ENCODE data around the gene MEAK7. TPM values are rescaled to one million over a fixed set of nuclear protein-coding genes. Genes with fewer than 3 reads are reported as not detected.
A peak's percentile ranks its signal among the peaks of the same experiment; 100 is the strongest.

MEAK7 gene
- total RNA-seq, 2 donors from 2014 or later, result 30.3 to 34.9 TPM

- H3K27ac Mint-ChIP-seq, result no peak overlapping the region
- no peaks in the 10 kb centered on the region for H3K27me3 Mint-ChIP-seq (ENCODE audit: insufficient read depth)
- peaks cover 25% of the 10 kb centered on the region for H3K9me3 ChIP-seq (ENCODE audit: control insufficient read depth, low read length)
- peaks cover 54% of the 10 kb centered on the region for H3K36me3 Mint-ChIP-seq (ENCODE audit: low read depth)
- H3K36me3 ChIP-seq (ENCODE audit: control insufficient read depth, insufficient read depth, low read length), result peaks cover 22% of the 10 kb centered on the region
- no peak overlapping the region for H3K4me3 ChIP-seq (ENCODE audit: low read length)
- H3K4me1 ChIP-seq (ENCODE audit: control insufficient read depth, insufficient read depth, low read length), result no peaks in the 10 kb centered on the region
- H3K9ac ChIP-seq (ENCODE audit: extremely low read depth, low read length, poor library complexity, severe bottlenecking), result no peak overlapping the region
- H3K27ac ChIP-seq (ENCODE audit: low read depth, low read length), result no peak overlapping the region
- H3K27me3 ChIP-seq (ENCODE audit: control insufficient read depth, insufficient read depth, low read length, poor library complexity, severe bottlenecking), result no peaks in the 10 kb centered on the region
- WGBS, 2 experiments (ENCODE audit: insufficient coverage in 1 of 2, insufficient read length in 1 of 2), result 90 to 100% methylated on average over 4 of the region's 4 CpGs
- no peaks in the 10 kb centered on the region for H3K4me1 Mint-ChIP-seq
- no peak for DNase-seq
- H3K4me3 Mint-ChIP-seq, result no peak overlapping the region
- no peak for TF ChIP-seq CTCF (conservative IDR thresholded peaks at IDR 0.05)
- H3K9me3 Mint-ChIP-seq, result peaks cover 36% of the 10 kb centered on the region
Measured at GRCh38 chr16:84471966-84472365, 32.5 kb downstream of the MEAK7 start.

- Mint-ChIP-seq H3K4me1 (no peaks in the 10 kb centered on the region), H3K27ac (no peak overlapping the region), H3K27me3 (ENCODE audit: insufficient read depth) (no peaks in the 10 kb centered on the region), H3K36me3 (ENCODE audit: low read depth) (peaks cover 57% of the 10 kb centered on the region), H3K9me3 (peaks cover 42% of the 10 kb centered on the region), H3K4me3 (no peak overlapping the region)
- Histone ChIP-seq H3K27ac (ENCODE audit: low read depth, low read length) (no peak overlapping the region), H3K36me3 (ENCODE audit: control insufficient read depth, insufficient read depth, low read length) (peaks cover 28% of the 10 kb centered on the region), H3K9me3 (ENCODE audit: control insufficient read depth, low read length) (peaks cover 32% of the 10 kb centered on the region), H3K4me1 (ENCODE audit: control insufficient read depth, insufficient read depth, low read length) (no peaks in the 10 kb centered on the region), H3K9ac (ENCODE audit: extremely low read depth, low read length, poor library complexity, severe bottlenecking) (no peak overlapping the region), H3K4me3 (ENCODE audit: low read length) (no peak overlapping the region), H3K27me3 (ENCODE audit: control insufficient read depth, insufficient read depth, low read length, poor library complexity, severe bottlenecking) (no peaks in the 10 kb centered on the region)
- no peak for TF ChIP-seq CTCF (conservative IDR thresholded peaks at IDR 0.05)
- DNase-seq, result no peak
- 90 to 96% methylated on average over 7 of the region's 7 CpGs for WGBS, 2 experiments (ENCODE audit: insufficient coverage in 1 of 2, insufficient read length in 1 of 2)
Measured at GRCh38 chr16:84471316-84471715, 33.1 kb downstream of the MEAK7 start.

- Histone ChIP-seq H3K4me3 (ENCODE audit: low read length) (peak overlapping the region; percentile 58), H3K4me1 (ENCODE audit: control insufficient read depth, insufficient read depth, low read length) (no peaks in the 10 kb centered on the region), H3K27ac (ENCODE audit: low read depth, low read length) (no peak overlapping the region), H3K36me3 (ENCODE audit: control insufficient read depth, insufficient read depth, low read length) (peaks cover 28% of the 10 kb centered on the region), H3K9ac (ENCODE audit: extremely low read depth, low read length, poor library complexity, severe bottlenecking) (no peak overlapping the region), H3K9me3 (ENCODE audit: control insufficient read depth, low read length) (peaks cover 26% of the 10 kb centered on the region), H3K27me3 (ENCODE audit: control insufficient read depth, insufficient read depth, low read length, poor library complexity, severe bottlenecking) (no peaks in the 10 kb centered on the region)
- no peak for DNase-seq
- no peaks in the 10 kb centered on the region for H3K27me3 Mint-ChIP-seq (ENCODE audit: insufficient read depth)
- H3K36me3 Mint-ChIP-seq (ENCODE audit: low read depth), result peaks cover 38% of the 10 kb centered on the region
- no peak for TF ChIP-seq CTCF (conservative IDR thresholded peaks at IDR 0.05)
- H3K9me3 Mint-ChIP-seq, result peaks cover 29% of the 10 kb centered on the region
- no peak overlapping the region for H3K27ac Mint-ChIP-seq
- no peaks in the 10 kb centered on the region for H3K4me1 Mint-ChIP-seq
- no peak overlapping the region for H3K4me3 Mint-ChIP-seq
Measured at GRCh38 chr16:84467709-84468108, 36.8 kb downstream of the MEAK7 start.

Measured in endodermal cell (in vitro differentiated cells).